C4-2B (cell line): ENCODE measurements around the gene DST.

ENCODE experiments used
- H3K27ac ChIP-seq: fragments of 450-650 bp; 2 replicates; pipeline ENCODE4 v1.5.1; 2017
- ZFX ChIP-seq: fragments of 450-650 bp; IDR thresholded peaks from 2 replicates; pipeline ENCODE4 v1.6.1; 2017
- TF ChIP-seq, protein P1 (sequence below): fragments of 450-650 bp; conservative IDR thresholded peaks from 2 replicates; pipeline ENCODE4 v1.5.1; 2017; ENCODE audit warnings: mild to moderate bottlenecking

Gene DST

DNA sequence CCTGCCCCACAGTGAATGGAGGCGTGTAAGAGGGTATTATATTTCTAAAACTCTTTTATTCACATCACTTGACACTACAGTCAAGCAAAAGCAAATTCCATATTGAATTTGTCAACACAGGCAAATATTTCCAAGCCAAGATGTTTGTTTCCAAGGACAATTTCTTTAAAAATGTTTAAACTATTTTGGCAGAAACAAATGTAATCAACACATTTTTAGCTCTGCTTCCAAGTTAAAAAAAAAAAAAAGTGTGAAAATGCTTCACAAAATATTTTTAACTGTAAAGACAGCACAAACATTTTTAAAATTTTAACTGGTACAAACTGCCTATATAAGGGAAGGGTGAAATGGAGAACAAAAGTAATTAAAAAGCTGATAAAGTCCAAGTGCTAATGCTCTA, 44.9 kb upstream of the DST start:
- H3K27ac ChIP-seq, result no peak overlapping the region
- TF ChIP-seq, protein P1, sequence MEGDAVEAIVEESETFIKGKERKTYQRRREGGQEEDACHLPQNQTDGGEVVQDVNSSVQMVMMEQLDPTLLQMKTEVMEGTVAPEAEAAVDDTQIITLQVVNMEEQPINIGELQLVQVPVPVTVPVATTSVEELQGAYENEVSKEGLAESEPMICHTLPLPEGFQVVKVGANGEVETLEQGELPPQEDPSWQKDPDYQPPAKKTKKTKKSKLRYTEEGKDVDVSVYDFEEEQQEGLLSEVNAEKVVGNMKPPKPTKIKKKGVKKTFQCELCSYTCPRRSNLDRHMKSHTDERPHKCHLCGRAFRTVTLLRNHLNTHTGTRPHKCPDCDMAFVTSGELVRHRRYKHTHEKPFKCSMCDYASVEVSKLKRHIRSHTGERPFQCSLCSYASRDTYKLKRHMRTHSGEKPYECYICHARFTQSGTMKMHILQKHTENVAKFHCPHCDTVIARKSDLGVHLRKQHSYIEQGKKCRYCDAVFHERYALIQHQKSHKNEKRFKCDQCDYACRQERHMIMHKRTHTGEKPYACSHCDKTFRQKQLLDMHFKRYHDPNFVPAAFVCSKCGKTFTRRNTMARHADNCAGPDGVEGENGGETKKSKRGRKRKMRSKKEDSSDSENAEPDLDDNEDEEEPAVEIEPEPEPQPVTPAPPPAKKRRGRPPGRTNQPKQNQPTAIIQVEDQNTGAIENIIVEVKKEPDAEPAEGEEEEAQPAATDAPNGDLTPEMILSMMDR, result no peak
- TF ChIP-seq ZFX, result no peak

DNA sequence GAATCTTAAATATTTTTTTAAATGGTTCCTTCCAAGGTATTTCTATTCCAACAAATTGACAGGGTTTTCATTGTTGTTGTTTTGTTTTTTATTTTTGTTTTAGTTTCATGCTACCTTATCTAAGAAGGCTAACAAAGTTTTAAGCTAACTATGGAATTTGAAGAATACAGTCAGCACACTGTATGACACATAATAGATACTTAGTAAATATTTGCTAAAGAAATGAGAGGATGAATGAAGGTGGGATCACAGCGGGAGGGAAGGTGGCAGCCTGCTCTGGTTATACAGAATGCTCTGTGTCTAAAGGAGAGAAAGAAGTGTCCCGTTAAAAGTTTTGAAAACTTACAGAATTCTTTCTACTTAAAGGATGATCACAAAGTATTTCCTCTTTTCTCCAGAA, 43.7 kb upstream of the DST start:
- TF ChIP-seq, protein P1, result no peak
- no peak for TF ChIP-seq ZFX
- H3K27ac ChIP-seq, result no peak overlapping the region

DNA sequence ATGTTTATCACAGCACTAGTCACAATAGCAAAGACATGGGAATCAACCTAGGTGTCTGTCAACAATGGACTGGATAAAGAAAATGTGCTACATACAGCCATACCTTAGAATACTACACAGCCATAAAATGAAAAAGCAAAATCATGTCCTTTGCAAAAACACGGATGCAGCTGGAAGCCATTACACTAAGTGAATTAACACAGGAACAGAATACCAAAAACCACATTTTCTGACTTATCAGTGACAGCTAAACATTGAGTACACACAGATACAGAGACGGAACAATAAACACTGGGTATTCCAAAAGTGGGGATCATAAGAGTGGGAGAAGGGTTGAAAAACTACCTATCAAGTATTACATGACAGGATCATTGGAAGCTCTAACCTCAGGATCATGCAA, 43.3 kb upstream of the DST start:
- H3K27ac ChIP-seq, result no peak overlapping the region
- no peak for TF ChIP-seq ZFX
- TF ChIP-seq, protein P1, result no peak

DNA sequence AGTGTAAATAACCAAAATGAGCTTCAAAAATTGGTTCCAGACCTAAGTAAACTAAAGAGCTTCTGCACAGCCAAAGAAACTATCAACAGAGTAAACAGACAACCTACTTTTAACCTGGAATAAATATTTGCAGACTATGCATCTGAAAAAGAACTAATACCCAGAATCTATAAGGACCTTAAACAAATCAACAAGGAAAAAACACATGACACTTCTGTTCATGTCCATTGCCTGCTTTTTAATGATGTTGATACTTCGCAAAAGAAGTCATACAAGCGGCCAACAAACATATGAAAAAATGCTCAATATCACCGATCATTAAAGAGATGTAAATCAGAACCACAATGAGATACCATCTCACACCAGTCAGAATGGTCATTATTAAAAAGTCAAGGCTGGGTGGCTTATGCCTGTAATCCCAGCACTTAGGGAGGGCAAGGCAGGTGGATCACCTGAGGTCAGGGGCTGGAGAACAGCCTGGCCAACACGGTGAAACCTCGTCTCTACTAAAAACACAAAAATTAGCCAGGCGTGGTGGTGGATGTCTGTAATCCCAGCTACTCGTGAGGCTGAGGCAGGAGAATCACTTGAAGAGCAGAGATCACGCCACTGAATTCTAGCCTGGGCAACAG, 42.5 kb upstream of the DST start:
- no peak for TF ChIP-seq ZFX
- TF ChIP-seq, protein P1, result no peak
- peak overlapping the region; percentile 46 for H3K27ac ChIP-seq

DNA sequence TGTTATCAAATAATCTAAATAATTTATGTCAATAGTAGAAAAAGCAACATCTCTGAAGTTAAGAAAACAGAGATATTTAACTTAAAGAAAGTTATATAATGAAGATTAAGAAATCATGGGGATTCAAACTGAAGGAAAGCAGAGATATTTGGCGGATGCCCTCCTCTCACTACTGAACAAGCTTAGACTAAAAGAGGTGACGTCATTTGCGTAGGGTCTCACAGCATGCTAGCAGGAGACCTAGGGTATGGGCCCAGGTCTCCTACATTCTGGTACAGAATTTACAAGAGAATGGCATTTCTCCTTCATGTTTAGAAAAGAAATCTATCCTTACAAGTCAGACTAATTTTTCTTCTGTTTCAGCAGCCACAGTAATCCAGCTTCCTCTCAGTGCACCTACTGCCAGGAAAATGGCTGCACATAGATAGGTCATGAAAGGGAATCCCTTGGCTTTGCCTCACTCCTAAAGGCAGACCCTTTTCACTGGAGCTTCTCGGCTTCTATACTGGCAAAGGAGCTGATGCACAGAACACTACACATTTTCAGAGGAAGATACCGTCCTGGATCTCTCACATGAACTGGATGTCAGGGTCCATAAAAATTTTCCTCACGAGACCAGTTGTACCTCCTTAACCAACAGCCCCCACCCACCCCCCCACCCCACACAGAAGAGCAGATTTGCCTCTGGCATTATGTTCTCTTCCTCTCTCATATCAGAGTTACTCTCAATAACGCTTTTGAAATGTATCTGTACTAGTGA, 41.8 kb upstream of the DST start:
- peak overlapping the region; percentile 36; the same call in 1 of the 2 replicates for H3K27ac ChIP-seq
- TF ChIP-seq ZFX, result no peak
- TF ChIP-seq, protein P1, result no peak

DNA sequence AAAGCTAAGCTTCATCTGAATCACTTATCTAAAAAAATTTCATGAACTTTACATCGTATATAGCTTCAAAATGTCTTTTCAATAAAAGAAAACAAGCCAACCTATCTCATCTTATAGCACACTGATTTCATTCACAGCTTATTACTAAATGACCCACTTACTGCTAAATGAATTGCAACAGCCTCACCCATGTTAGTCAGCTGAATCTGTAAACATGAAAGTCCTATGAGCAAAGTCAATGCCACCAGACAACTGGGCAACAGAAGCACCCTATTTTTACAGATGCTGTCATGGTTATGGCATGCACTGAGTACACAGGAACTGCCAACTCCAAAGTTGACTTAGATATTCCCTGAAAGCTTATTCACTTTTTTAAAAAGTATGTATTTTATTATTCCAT, 41.2 kb upstream of the DST start:
- no peak for TF ChIP-seq ZFX
- TF ChIP-seq, protein P1, result no peak
- no peak overlapping the region for H3K27ac ChIP-seq

DNA sequence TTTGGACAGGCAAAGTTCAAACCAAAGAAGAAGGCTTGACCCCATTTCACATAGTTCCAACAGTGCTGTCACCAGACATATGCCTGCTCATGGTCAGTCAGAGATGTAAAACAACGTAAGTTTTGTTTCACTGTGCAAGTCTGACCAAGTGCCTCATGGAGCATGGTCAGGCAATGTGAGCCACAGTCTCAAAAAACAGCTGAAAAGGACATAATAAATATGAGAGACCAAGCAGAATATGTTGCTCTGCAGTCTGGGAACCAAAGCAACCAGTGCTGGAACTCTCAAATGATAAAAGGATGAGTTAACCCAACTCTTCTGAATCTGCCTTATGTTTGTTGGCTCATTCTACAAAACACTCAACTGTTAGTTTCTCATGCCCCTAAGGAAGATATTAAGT, 39.9 kb upstream of the DST start:
- TF ChIP-seq, protein P1, result no peak
- TF ChIP-seq ZFX, result no peak
- H3K27ac ChIP-seq, result no peak overlapping the region
